Glutamatergic neuron (in vitro differentiated cells): ENCODE results near the gene BHLHA15. TPM values are rescaled to one million over a fixed set of nuclear protein-coding genes. Genes with fewer than 3 reads are reported as not detected.

Experiments used
- DNase-seq: peaks from one replicate; pipeline ENCODE4 v3.0.0; 2022
- H3K27ac Mint-ChIP-seq: one replicate; pipeline ENCODE4 v1.8.0; 2020; ENCODE audit warnings: mild to moderate bottlenecking, mixed read lengths, inconsistent platforms; ENCODE audit not compliant: unreplicated experiment
- H3K27me3 Mint-ChIP-seq: one replicate; pipeline ENCODE4 v1.8.0; 2020; ENCODE audit warnings: mild to moderate bottlenecking, moderate library complexity, mixed read lengths, inconsistent platforms; ENCODE audit not compliant: unreplicated experiment
- H3K36me3 Mint-ChIP-seq: one replicate; pipeline ENCODE4 v1.8.0; 2020; ENCODE audit warnings: mild to moderate bottlenecking, mixed read lengths, inconsistent platforms; ENCODE audit not compliant: unreplicated experiment
- H3K4me1 Mint-ChIP-seq: one replicate; pipeline ENCODE4 v1.8.0; 2020; ENCODE audit warnings: mild to moderate bottlenecking, low read depth, mixed read lengths, inconsistent platforms; ENCODE audit not compliant: unreplicated experiment
- H3K4me3 Mint-ChIP-seq: one replicate; pipeline ENCODE4 v1.8.0; 2020; ENCODE audit warnings: mild to moderate bottlenecking, mixed read lengths, inconsistent platforms; ENCODE audit not compliant: unreplicated experiment
- H3K9me3 Mint-ChIP-seq: one replicate; pipeline ENCODE4 v1.8.0; 2020; ENCODE audit warnings: mild to moderate bottlenecking, moderate library complexity, mixed read lengths, inconsistent platforms; ENCODE audit not compliant: unreplicated experiment
- total RNA-seq: library from RNA; stranded (reverse); fragmentation: NEBNext Ultra II Directional; extraction: Animal tissue kit (Norgen Biotek cat#: 25700); gene quantifications from one replicate; pipeline ENCODE4 v1.2.1, GENCODE V29; 2021; ENCODE audit not compliant: unreplicated experiment
- TF ChIP-seq, protein P1 (sequence below): fragments of 200-600 bp; sonication (generic); IDR thresholded peaks from one replicate; pipeline ENCODE4 v1.5.0; 2021; ENCODE audit not compliant: partially characterized antibody, unreplicated experiment

The BHLHA15 gene
- total RNA-seq, 1 donor from 2014 or later: not detected

- TF ChIP-seq, protein P1, sequence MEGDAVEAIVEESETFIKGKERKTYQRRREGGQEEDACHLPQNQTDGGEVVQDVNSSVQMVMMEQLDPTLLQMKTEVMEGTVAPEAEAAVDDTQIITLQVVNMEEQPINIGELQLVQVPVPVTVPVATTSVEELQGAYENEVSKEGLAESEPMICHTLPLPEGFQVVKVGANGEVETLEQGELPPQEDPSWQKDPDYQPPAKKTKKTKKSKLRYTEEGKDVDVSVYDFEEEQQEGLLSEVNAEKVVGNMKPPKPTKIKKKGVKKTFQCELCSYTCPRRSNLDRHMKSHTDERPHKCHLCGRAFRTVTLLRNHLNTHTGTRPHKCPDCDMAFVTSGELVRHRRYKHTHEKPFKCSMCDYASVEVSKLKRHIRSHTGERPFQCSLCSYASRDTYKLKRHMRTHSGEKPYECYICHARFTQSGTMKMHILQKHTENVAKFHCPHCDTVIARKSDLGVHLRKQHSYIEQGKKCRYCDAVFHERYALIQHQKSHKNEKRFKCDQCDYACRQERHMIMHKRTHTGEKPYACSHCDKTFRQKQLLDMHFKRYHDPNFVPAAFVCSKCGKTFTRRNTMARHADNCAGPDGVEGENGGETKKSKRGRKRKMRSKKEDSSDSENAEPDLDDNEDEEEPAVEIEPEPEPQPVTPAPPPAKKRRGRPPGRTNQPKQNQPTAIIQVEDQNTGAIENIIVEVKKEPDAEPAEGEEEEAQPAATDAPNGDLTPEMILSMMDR: no peak
- Mint-ChIP-seq H3K27me3 (peaks cover 16% of the 10 kb centered on the region), H3K9me3 (peaks cover 16% of the 10 kb centered on the region), H3K4me3 (no peak overlapping the region), H3K27ac (no peak overlapping the region), H3K4me1 (peaks cover 3% of the 10 kb centered on the region), H3K36me3 (no peaks in the 10 kb centered on the region)
- peak; percentile 12 for DNase-seq
These were observed 2.2 kb downstream of the BHLHA15 start for GRCh38 chr7:98213296-98213887.

- H3K9me3 Mint-ChIP-seq: peaks cover 18% of the 10 kb centered on the region
- peak; percentile 22 for DNase-seq
- no peaks in the 10 kb centered on the region for H3K36me3 Mint-ChIP-seq
- H3K4me3 Mint-ChIP-seq: no peak overlapping the region
- no peak overlapping the region for H3K27ac Mint-ChIP-seq
- H3K27me3 Mint-ChIP-seq: peaks cover 18% of the 10 kb centered on the region
- TF ChIP-seq, protein P1: no peak
- peaks cover 5% of the 10 kb centered on the region for H3K4me1 Mint-ChIP-seq
These were observed 2.9 kb downstream of the BHLHA15 start for GRCh38 chr7:98213888-98214810.

GRCh38 chr7:98214811-98215321 is 3.6 kb downstream of the BHLHA15 start:
- TF ChIP-seq, protein P1: no peak
- H3K36me3 Mint-ChIP-seq: no peaks in the 10 kb centered on the region
- peak; percentile 20 for DNase-seq
- H3K9me3 Mint-ChIP-seq: peaks cover 16% of the 10 kb centered on the region
- H3K4me3 Mint-ChIP-seq: no peak overlapping the region
- no peak overlapping the region for H3K27ac Mint-ChIP-seq
- H3K4me1 Mint-ChIP-seq: peaks cover 5% of the 10 kb centered on the region
- peaks cover 14% of the 10 kb centered on the region for H3K27me3 Mint-ChIP-seq

- peak; percentile 12 for DNase-seq
- Mint-ChIP-seq H3K36me3 (no peaks in the 10 kb centered on the region), H3K27ac (no peak overlapping the region), H3K4me1 (peaks cover 5% of the 10 kb centered on the region), H3K27me3 (peaks cover 12% of the 10 kb centered on the region), H3K4me3 (no peak overlapping the region), H3K9me3 (peaks cover 16% of the 10 kb centered on the region)
- TF ChIP-seq, protein P1: no peak
These were observed 4.6 kb downstream of the BHLHA15 start for GRCh38 chr7:98215561-98216495.
